Neural cell (in vitro differentiated cells): ENCODE measurements around the gene SPECC1L.

Experiments used
- CTCF ChIP-seq: fragments of 450-650 bp; IDR thresholded peaks from 2 replicates; pipeline ENCODE4 v1.5.1; 2014; ENCODE audit warnings: antibody characterized with exemption, mild to moderate bottlenecking, moderate library complexity; ENCODE audit not compliant: poor library complexity, severe bottlenecking
- EP300 ChIP-seq: fragments of 450-650 bp; conservative IDR thresholded peaks from 2 replicates; pipeline ENCODE4 v1.6.1; 2014; ENCODE audit warnings: antibody characterized with exemption, mild to moderate bottlenecking, moderate library complexity; ENCODE audit not compliant: poor library complexity, severe bottlenecking
- EZH2 ChIP-seq: fragments of 200-600, 300-800 bp; shearing (Covaris generic), sonication (generic); IDR thresholded peaks from 2 replicates; pipeline ENCODE4 v1.6.1; 2014; ENCODE audit warnings: antibody characterized with exemption, low read length, borderline replicate concordance, mild to moderate bottlenecking; ENCODE audit not compliant: insufficient read depth, poor library complexity, severe bottlenecking
- MXI1 ChIP-seq: fragments of 450-650 bp; conservative IDR thresholded peaks from 2 replicates; pipeline ENCODE4 v1.6.1; 2014; ENCODE audit warnings: antibody characterized with exemption, mild to moderate bottlenecking; ENCODE audit not compliant: poor library complexity, severe bottlenecking
- POLR2AphosphoS5 ChIP-seq: IDR thresholded peaks from 2 replicates; pipeline ENCODE4 v1.6.1; 2012
- RAD21 ChIP-seq: fragments of 450-650 bp; conservative IDR thresholded peaks from 2 replicates; pipeline ENCODE4 v1.6.1; 2014; ENCODE audit warnings: antibody characterized with exemption, mild to moderate bottlenecking, moderate library complexity
- TAF1 ChIP-seq: IDR thresholded peaks from 2 replicates; pipeline ENCODE4 v1.6.1; 2012; ENCODE audit warnings: low read depth
- TF ChIP-seq, protein P1 (sequence below): IDR thresholded peaks from 2 replicates; pipeline ENCODE4 v1.6.1; 2012; ENCODE audit warnings: borderline replicate concordance

DNA sequence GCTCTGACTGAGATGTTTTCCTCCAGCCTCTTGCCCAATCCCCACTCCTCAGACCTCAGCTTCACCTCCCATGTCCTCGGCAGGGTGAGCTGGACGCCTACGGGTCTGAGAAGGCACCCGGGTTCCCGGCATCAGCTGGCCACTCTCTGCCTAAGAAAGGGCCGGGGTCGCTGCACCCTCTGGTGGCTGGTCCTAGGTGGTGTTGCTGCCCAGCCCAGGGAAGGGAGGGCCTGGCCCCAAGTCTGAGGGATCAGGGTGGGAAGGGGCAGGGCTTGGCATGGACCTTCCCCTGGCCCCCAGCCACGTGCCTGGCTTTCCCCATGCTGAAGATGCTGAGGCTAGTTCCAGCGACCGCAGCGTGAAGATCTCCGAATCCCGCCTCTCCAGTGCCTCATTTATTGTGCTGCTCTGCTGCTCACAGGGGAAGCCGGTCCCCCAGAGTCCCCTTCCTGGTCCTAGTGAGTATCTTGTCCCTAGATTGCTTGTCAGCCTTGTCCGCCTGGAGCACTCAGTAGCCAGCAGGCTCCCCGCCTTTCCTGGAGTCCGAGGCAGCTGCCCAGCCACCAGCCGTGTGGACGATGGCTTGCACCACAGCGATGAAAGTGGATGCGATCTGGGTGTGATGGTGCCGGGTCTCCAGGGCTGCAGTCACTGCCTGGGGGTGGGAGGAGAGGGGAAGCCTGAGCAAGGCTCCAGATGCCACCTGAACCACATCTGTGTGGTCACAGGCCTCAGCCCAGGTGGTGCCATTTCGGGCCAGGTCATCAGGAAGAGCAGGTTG lies 22.9 kb upstream of the SPECC1L start:
- no peak for TF ChIP-seq POLR2AphosphoS5
- no peak for TF ChIP-seq EP300
- no peak for TF ChIP-seq TAF1
- TF ChIP-seq CTCF = peak; percentile 64
- peak; percentile 65 for TF ChIP-seq RAD21
- TF ChIP-seq, protein P1, sequence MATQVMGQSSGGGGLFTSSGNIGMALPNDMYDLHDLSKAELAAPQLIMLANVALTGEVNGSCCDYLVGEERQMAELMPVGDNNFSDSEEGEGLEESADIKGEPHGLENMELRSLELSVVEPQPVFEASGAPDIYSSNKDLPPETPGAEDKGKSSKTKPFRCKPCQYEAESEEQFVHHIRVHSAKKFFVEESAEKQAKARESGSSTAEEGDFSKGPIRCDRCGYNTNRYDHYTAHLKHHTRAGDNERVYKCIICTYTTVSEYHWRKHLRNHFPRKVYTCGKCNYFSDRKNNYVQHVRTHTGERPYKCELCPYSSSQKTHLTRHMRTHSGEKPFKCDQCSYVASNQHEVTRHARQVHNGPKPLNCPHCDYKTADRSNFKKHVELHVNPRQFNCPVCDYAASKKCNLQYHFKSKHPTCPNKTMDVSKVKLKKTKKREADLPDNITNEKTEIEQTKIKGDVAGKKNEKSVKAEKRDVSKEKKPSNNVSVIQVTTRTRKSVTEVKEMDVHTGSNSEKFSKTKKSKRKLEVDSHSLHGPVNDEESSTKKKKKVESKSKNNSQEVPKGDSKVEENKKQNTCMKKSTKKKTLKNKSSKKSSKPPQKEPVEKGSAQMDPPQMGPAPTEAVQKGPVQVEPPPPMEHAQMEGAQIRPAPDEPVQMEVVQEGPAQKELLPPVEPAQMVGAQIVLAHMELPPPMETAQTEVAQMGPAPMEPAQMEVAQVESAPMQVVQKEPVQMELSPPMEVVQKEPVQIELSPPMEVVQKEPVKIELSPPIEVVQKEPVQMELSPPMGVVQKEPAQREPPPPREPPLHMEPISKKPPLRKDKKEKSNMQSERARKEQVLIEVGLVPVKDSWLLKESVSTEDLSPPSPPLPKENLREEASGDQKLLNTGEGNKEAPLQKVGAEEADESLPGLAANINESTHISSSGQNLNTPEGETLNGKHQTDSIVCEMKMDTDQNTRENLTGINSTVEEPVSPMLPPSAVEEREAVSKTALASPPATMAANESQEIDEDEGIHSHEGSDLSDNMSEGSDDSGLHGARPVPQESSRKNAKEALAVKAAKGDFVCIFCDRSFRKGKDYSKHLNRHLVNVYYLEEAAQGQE = no peak
- TF ChIP-seq EZH2 = no peak
- no peak for TF ChIP-seq MXI1
